ENCODE results near the gene ZNF558. TPM values are rescaled to one million over a fixed set of nuclear protein-coding genes. Genes with fewer than 3 reads are reported as not detected.
A peak's percentile ranks its signal among the peaks of the same experiment; 100 is the strongest.
"Not testable (repeated sequence)": the region's sequence is repeated elsewhere in the genome, so short reads cannot be mapped to it uniquely, and the experiment has no call there.

The ZNF558 gene
- total RNA-seq, 1 experiment from 2014 or later: 22.4 TPM

DNA sequence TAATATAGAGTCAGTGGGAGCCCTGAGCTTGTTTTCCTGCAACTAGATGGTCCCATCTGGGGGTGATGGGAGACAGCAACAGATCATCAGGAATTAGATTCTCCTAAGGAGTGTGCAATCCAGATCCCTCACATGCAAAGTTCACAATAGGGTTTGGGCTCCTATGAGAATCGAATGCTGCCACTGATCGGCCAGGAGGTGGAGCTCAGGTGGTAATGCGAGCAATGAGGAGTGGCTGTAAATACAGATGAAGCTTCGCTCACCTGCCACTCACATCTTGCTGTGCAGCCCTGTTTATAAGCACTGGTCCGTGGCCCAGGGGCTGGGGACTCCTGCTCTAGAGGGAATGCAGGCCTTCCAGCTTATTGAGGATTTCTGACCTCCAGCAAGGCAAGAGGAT, 5.7 kb downstream of the ZNF558 start:
- Histone ChIP-seq H3K27me3 (no peaks in the 10 kb centered on the region), H3K36me3 (peaks cover 9% of the 10 kb centered on the region; the same call in 1 of the 2 replicates), H3K9me3 (replicated peaks) (no peaks in the 10 kb centered on the region), H3K4me3 (no peak overlapping the region), H3K4me1 (no peaks in the 10 kb centered on the region), H3K27ac (no peak overlapping the region)
- no peak for DNase-seq

DNA sequence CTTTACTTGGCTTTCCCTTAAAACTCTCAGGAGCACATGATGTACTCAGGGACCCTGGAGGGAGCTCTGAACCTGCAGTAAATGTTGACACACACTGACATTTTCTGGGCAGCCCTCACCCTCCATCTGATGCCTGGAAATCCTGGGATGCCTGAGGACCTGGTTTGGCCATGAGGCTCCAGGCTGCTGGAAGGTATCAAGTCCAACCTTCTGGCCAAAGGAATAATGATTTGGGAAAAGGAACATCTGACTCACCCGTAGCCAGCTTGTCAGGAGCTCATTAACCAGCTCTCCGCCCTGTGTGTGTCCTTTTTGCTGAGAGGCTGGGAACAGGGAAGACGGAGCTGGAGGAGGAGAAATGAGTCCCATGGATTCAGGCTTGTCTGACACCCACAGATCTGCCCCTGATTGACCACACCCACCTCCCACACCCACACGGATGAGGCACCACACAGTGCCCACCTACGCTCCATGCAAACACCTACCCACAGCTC, 10.3 kb downstream of the ZNF558 start:
- Histone ChIP-seq H3K4me3 (no peak overlapping the region), H3K9me3 (replicated peaks) (no peaks in the 10 kb centered on the region), H3K4me1 (no peaks in the 10 kb centered on the region), H3K27me3 (no peaks in the 10 kb centered on the region), H3K36me3 (peaks cover 48% of the 10 kb centered on the region), H3K27ac (no peak overlapping the region)
- DNase-seq: no peak

DNA sequence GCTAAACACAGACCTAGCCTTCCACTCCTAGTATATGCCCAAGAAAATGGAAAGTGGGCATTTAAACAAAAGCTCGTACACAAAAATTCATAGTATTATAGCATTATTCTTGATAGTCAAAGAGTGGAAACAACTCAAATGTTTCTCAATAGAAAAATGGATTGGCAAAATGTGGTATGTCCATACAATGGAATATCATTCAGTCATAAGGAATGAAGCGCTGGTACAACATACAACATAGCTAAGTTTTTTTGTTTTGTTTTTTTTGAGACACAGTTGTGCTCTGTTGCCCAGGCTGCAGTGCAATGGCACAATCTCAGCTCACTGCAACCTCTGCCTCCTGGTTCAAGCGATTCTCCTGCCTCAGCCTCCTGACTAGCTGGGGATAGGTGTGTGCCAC, 11.9 kb downstream of the ZNF558 start:
- H3K4me3 ChIP-seq: no peak overlapping the region
- no peak overlapping the region for H3K27ac ChIP-seq
- no peaks in the 10 kb centered on the region for H3K27me3 ChIP-seq
- no peak for DNase-seq
- peaks cover 51% of the 10 kb centered on the region for H3K36me3 ChIP-seq
- H3K9me3 ChIP-seq (replicated peaks): peaks cover 4% of the 10 kb centered on the region; the same call in 1 of the 2 replicates
- no peaks in the 10 kb centered on the region for H3K4me1 ChIP-seq

DNA sequence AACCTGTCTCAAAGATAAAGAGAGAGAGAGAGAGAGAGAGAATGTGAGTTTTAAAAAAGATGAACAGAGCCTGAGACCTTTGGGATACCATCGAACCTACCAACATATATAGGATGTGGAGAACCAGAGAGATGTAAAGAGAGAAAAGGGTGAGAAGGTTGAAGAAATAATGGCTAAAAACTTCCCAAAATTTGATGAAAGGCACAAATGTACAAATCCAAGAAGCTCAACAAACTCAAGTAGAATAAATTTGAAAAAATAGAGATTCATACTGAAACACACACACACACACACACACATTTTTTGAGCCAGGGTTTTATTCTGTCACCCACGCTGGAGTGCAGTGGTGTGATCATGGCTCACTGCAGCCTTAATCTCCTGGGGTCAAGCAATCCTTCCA, 16.3 kb downstream of the ZNF558 start:
- Histone ChIP-seq H3K27me3 (no peaks in the 10 kb centered on the region), H3K36me3 (peaks cover 76% of the 10 kb centered on the region), H3K4me3 (no peak overlapping the region), H3K4me1 (no peaks in the 10 kb centered on the region), H3K9me3 (replicated peaks) (peaks cover 30% of the 10 kb centered on the region), H3K27ac (no peak overlapping the region)
- no peak for DNase-seq

DNA sequence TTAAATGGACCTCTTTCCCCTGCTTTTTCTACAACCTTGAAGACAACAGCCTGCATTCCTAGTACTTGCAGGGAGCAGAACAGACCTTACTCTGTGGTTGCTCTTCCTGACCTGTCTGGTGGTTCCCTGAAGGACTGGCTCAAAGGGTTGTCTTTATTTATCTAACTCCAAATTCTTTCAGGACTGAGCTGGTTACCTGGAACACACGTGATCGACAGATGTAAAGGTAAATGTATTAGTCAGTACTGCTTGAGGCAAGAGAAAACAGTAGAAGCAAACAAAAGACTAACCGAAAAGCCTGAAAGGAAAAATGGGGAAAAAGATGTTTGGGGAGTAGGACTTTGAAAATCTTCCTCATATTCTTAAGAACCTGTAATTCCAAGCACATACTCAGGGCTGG, 17.9 kb downstream of the ZNF558 start:
- no peaks in the 10 kb centered on the region for H3K27me3 ChIP-seq
- peaks cover 43% of the 10 kb centered on the region for H3K9me3 ChIP-seq (replicated peaks)
- DNase-seq: no peak
- no peak overlapping the region for H3K4me3 ChIP-seq
- H3K27ac ChIP-seq: no peak overlapping the region
- H3K4me1 ChIP-seq: no peaks in the 10 kb centered on the region
- peaks cover 76% of the 10 kb centered on the region for H3K36me3 ChIP-seq

DNA sequence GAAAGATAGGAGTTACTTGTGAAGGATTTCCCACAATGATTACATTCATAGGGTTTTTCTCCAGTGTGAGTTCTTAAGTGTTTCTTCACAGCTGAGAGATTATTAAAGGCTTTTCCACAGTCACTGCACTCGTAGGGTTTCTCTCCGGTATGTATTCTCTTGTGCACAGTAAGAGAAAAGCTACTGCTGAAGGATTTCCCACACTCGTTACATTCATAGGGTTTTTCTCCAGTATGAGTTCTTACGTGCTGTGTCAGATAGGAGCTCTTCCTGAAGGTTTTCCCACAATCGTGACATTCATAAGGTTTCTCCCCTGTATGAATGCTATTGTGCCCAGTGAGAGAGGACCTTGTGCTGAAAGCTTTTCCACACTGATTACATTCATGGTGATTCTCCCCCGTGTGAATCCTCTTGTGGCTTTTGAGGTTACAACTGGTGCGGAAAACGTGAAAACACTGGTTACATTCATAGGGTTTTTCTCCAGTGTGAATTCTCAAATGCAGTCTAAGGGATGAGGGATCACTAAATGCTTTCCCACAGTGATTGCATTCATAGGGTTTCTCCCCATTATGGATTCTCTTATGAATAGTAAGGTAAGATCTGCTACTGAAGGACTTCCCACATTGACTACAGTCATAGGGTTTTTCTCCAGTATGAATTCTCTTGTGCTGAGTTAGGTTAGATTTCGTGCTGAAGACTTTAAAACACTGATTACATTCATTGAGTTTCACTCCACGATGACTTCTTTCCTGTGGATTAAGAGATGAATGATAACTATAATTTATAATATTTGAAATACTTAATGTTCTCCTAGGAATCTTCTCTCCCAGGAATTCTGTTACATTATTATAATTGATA, 20.6 kb downstream of the ZNF558 start:
- no peak overlapping the region for H3K4me3 ChIP-seq
- DNase-seq: peak in 1 of 2 experiments; percentile 9
- H3K9me3 ChIP-seq (replicated peaks): peaks cover 54% of the 10 kb centered on the region
- H3K36me3 ChIP-seq: peaks cover 72% of the 10 kb centered on the region
- no peaks in the 10 kb centered on the region for H3K27me3 ChIP-seq
- no peaks in the 10 kb centered on the region for H3K4me1 ChIP-seq
- H3K27ac ChIP-seq: no peak overlapping the region

DNA sequence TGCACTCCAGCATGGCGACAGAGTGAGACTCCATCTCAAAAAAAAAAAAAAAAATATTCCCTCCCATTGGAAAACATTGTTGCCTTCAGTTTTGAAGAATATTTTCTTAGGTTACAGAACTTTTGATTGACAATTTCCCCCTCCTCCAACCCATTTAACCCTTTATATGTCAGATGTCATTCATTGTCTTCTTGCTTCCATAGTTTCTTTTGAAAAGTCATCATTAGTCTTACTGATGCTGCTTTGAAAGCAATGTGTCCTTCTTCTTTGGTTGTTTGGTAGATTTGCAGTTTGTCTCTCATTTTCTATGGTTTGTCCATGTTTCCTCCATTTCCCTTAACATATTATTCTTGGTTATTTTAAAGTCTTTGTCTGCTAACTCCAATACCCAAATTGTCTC, 25.4 kb downstream of the ZNF558 start:
- Histone ChIP-seq H3K36me3 (peaks cover 54% of the 10 kb centered on the region), H3K9me3 (replicated peaks) (peaks cover 31% of the 10 kb centered on the region)

DNA sequence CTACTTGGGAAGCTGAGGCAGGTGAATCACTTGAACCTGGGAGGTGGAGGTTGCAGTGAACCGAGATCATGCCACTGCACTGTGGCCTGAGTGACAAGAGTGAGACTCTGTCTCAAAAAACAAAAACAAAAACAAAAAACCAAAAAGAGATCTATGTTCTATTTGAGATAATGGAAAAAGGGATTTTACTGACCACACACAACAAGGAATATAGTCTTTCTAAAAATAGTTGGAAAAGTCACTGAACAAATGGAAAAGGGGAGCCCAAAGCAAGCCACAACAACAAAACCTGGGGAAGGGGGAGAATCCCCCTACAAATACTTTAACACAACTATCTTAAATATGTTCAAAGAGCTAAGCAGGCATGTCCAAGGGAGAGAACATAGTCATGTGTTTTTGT, 37.3 kb downstream of the ZNF558 start:
- Histone ChIP-seq H3K27me3 (no peaks in the 10 kb centered on the region), H3K36me3 (no peaks in the 10 kb centered on the region), H3K4me3 (no peak overlapping the region), H3K9me3 (replicated peaks) (no peaks in the 10 kb centered on the region), H3K4me1 (no peaks in the 10 kb centered on the region), H3K27ac (no peak overlapping the region)
- DNase-seq: no peak

More for the DNA sequence above, 25.4 kb downstream of the ZNF558 start:
- no peak overlapping the region for H3K4me3 ChIP-seq
- no peaks in the 10 kb centered on the region for H3K4me1 ChIP-seq
- no peak for DNase-seq
- H3K27me3 ChIP-seq: no peaks in the 10 kb centered on the region
- no peak overlapping the region for H3K27ac ChIP-seq

DNA sequence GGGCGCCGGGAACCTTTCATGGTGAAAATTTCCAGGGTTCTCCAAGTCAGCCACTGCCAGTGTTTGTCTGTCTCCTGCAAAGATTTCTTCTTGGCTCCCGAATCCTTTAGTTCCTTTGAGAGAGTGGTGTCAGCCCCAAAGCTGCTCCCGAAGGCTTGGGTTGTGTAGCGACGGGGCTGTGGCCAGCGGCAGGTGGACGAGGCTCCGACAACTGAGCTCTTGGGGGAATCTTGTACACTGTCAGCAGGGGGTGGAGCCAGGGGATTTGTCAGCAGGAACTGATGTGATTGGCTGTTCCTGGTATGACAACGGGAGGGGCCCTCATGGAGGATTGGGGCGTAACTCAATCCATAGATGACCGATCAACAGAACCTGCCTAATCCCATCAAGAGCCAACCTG, 58.5 kb downstream of the ZNF558 start:
- not testable (repeated sequence) for H3K27me3 ChIP-seq; DNase-seq; H3K9me3 ChIP-seq (replicated peaks); H3K4me1 ChIP-seq; H3K4me3 ChIP-seq; H3K27ac ChIP-seq; H3K36me3 ChIP-seq

DNA sequence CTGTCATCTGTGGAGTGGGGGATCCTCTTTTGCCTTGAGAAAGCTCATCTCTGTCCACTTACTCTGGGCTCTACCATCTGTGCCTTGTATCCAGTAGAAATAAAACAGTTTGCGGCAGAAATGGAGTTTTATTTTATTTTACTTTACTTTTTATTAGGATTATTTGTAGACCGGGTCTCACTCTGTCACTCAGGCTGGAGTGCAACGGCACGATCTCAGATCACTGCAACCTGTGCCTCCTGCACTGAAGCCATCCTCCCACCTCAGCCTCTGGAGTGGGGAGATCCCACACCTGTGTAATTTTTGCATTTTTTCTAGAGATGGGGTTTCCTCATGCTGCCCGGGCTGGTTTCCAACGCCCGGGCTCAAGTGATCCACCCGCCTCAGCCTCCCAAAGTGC, 62.8 kb downstream of the ZNF558 start:
- H3K27me3 ChIP-seq; DNase-seq; H3K27ac ChIP-seq; H3K4me1 ChIP-seq; H3K36me3 ChIP-seq; H3K4me3 ChIP-seq; H3K9me3 ChIP-seq (replicated peaks): not testable (repeated sequence)

DNA sequence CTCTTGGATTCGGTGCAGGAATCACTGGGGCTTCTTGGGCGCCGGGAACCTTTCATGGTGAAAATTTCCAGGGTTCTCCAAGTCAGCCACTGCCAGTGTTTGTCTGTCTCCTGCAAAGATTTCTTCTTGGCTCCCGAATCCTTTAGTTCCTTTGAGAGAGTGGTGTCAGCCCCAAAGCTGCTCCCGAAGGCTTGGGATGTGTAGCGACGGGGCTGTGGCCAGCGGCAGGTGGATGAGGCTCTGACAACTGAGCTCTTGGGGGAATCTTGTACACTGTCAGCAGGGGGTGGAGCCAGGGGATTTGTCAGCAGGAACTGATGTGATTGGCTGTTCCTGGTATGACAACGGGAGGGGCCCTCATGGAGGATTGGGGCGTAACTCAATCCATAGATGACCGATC, 64.8 kb downstream of the ZNF558 start:
- H3K9me3 ChIP-seq (replicated peaks); DNase-seq; H3K27ac ChIP-seq; H3K4me3 ChIP-seq; H3K4me1 ChIP-seq; H3K27me3 ChIP-seq; H3K36me3 ChIP-seq: not testable (repeated sequence)

Other genes starting within 250 kb of the ZNF558 start
- not detected in 2 replicates for gene ADAMTS10, start 221.6 kb downstream of the ZNF558 start, total RNA-seq (2014; rRNA removed; shearing (Covaris generic))
- not detected in 2 replicates for gene NFILZ, start 201.7 kb downstream of the ZNF558 start, total RNA-seq (2014; rRNA removed; shearing (Covaris generic))
- not detected in 2 replicates for gene ACTL9, start 133.5 kb downstream of the ZNF558 start, total RNA-seq (2014; rRNA removed; shearing (Covaris generic))
- not detected in 2 replicates for gene OR2Z1, start 110.7 kb downstream of the ZNF558 start, total RNA-seq (2014; rRNA removed; shearing (Covaris generic))
- not detected in 2 replicates for gene MBD3L1, start 73 bp upstream of the ZNF558 start, total RNA-seq (2014; rRNA removed; shearing (Covaris generic))
- not detected in 2 replicates for gene MUC16, start 178.1 kb upstream of the ZNF558 start, total RNA-seq (2014; rRNA removed; shearing (Covaris generic))